WTC11 (cell line): Measurements from ENCODE around the gene PRR15. TPM values are rescaled to one million over a fixed set of nuclear protein-coding genes. Genes with fewer than 3 reads are reported as not detected.

Experiments
- ATAC-seq: fragments of 200-7000 bp; cut with Tn5 transposase; 2 replicates; pipeline ENCODE4 v1.10.0; 2021; ENCODE audit warnings: mild to moderate bottlenecking, moderate library complexity
- CTCF ChIA-PET: fragments of 300-600 bp; sonication (Branson Sonifier 250); formaldehyde crosslinking; loops from one replicate; lab custom pipeline; 2021; ENCODE audit warnings: antibody characterized with exemption; lab: Charles Lee
- POLR2A ChIA-PET: fragments of 350-600 bp; sonication (Branson Sonifier 250); formaldehyde crosslinking; loops from one replicate; lab custom pipeline; 2021; ENCODE audit warnings: antibody characterized with exemption; lab: Charles Lee
- DNase-seq: peaks from one replicate; pipeline ENCODE4 v3.0.0; 2021; ENCODE audit warnings: low spot score
- H3K27ac Mint-ChIP-seq: 2 replicates; pipeline ENCODE4 v1.8.0; 2021; ENCODE audit warnings: mixed read lengths
- H3K27me3 Mint-ChIP-seq: 2 replicates; pipeline ENCODE4 v1.8.0; 2021; ENCODE audit warnings: low read depth, mild to moderate bottlenecking, moderate library complexity, mixed read lengths
- H3K36me3 Mint-ChIP-seq: 2 replicates; pipeline ENCODE4 v1.8.0; 2021; ENCODE audit warnings: mixed read lengths
- H3K4me1 Mint-ChIP-seq: 2 replicates; pipeline ENCODE4 v1.8.0; 2022; ENCODE audit warnings: mixed read lengths
- H3K4me3 Mint-ChIP-seq: 2 replicates; pipeline ENCODE4 v1.8.0; 2021; ENCODE audit warnings: mild to moderate bottlenecking, moderate library complexity, mixed read lengths
- H3K9me3 Mint-ChIP-seq: 2 replicates; pipeline ENCODE4 v1.8.0; 2021; ENCODE audit warnings: mixed read lengths
- ATF6 ChIP-seq: sonication (generic); formaldehyde crosslinking; IDR thresholded peaks from 2 replicates; pipeline ENCODE4 v1.8.1; 2023; ENCODE audit warnings: mild to moderate bottlenecking, missing genetic modification reagents
- CREM ChIP-seq: sonication (generic); formaldehyde crosslinking; IDR thresholded peaks from 2 replicates; pipeline ENCODE4 v1.8.1; 2022; ENCODE audit warnings: mild to moderate bottlenecking, missing genetic modification reagents, moderate library complexity
- E2F4 ChIP-seq: sonication (generic); formaldehyde crosslinking; IDR thresholded peaks from 2 replicates; pipeline ENCODE4 v1.8.1; 2022; ENCODE audit warnings: low read depth, mild to moderate bottlenecking, moderate library complexity, missing genetic modification reagents, borderline replicate concordance
- E2F5 ChIP-seq: sonication (generic); formaldehyde crosslinking; IDR thresholded peaks from 2 replicates; pipeline ENCODE4 v1.8.1; 2022; ENCODE audit warnings: mild to moderate bottlenecking, moderate library complexity, missing genetic modification reagents
- ETV6 ChIP-seq: sonication (generic); formaldehyde crosslinking; IDR thresholded peaks from 2 replicates; pipeline ENCODE4 v1.8.1; 2022; ENCODE audit warnings: mild to moderate bottlenecking, missing genetic modification reagents
- FOXJ3 ChIP-seq: sonication (generic); formaldehyde crosslinking; IDR thresholded peaks from 2 replicates; pipeline ENCODE4 v1.9.0; 2021; ENCODE audit warnings: missing genetic modification reagents, mild to moderate bottlenecking, borderline replicate concordance
- FOXK1 ChIP-seq: sonication (generic); formaldehyde crosslinking; IDR thresholded peaks from 2 replicates; pipeline ENCODE4 v1.8.0; 2022; ENCODE audit warnings: mild to moderate bottlenecking, moderate library complexity, missing genetic modification reagents
- GRHL2 ChIP-seq: fragments of 250-450 bp; sonication (Bioruptor Pico); IDR thresholded peaks from 2 replicates; pipeline ENCODE4 v1.8.0; 2022; ENCODE audit warnings: mild to moderate bottlenecking, moderate library complexity; ENCODE audit not compliant: insufficient replicate concordance, severe bottlenecking
- HMGA2 ChIP-seq: fragments of 250-450 bp; sonication (Bioruptor Pico); IDR thresholded peaks from 2 replicates; pipeline ENCODE4 v1.4.0; 2021; ENCODE audit warnings: mild to moderate bottlenecking, moderate library complexity
- IRF2 ChIP-seq: sonication (generic); formaldehyde crosslinking; IDR thresholded peaks from 2 replicates; pipeline ENCODE4 v1.8.0; 2022; ENCODE audit warnings: low read depth, missing genetic modification reagents, borderline replicate concordance
- JAZF1 ChIP-seq: fragments of 250-450 bp; sonication (Bioruptor Pico); IDR thresholded peaks from 2 replicates; pipeline ENCODE4 v1.9.0; 2021; ENCODE audit warnings: moderate library complexity, mild to moderate bottlenecking, inconsistent platforms
- MAX ChIP-seq: sonication (generic); formaldehyde crosslinking; IDR thresholded peaks from 2 replicates; pipeline ENCODE4 v1.8.0; 2022; ENCODE audit warnings: mild to moderate bottlenecking, missing genetic modification reagents
- NFATC4 ChIP-seq: fragments of 250-450 bp; sonication (Bioruptor Pico); IDR thresholded peaks from 2 replicates; pipeline ENCODE4 v1.9.0; 2021; ENCODE audit warnings: mild to moderate bottlenecking
- NFE2L1 ChIP-seq: sonication (generic); formaldehyde crosslinking; IDR thresholded peaks from 2 replicates; pipeline ENCODE4 v1.8.1; 2023; ENCODE audit warnings: missing genetic modification reagents
- NR1H2 ChIP-seq: sonication (generic); formaldehyde crosslinking; IDR thresholded peaks from 2 replicates; pipeline ENCODE4 v1.9.0; 2021; ENCODE audit warnings: mild to moderate bottlenecking, moderate library complexity, missing genetic modification reagents
- NR2C2 ChIP-seq: sonication (generic); formaldehyde crosslinking; IDR thresholded peaks from 2 replicates; pipeline ENCODE4 v1.8.0; 2022; ENCODE audit warnings: mild to moderate bottlenecking, missing genetic modification reagents
- PRDM15 ChIP-seq: sonication (generic); formaldehyde crosslinking; IDR thresholded peaks from 2 replicates; pipeline ENCODE4 v1.8.0; 2022; ENCODE audit warnings: missing genetic modification reagents
- RORB ChIP-seq: fragments of 250-450 bp; sonication (Bioruptor Pico); IDR thresholded peaks from 2 replicates; pipeline ENCODE4 v1.9.0; 2021; ENCODE audit warnings: mild to moderate bottlenecking
- TCF7 ChIP-seq: sonication (generic); formaldehyde crosslinking; IDR thresholded peaks from 2 replicates; pipeline ENCODE4 v1.8.0; 2022; ENCODE audit warnings: mild to moderate bottlenecking, low read depth, missing genetic modification reagents, moderate library complexity
- TEAD4 ChIP-seq: sonication (generic); formaldehyde crosslinking; IDR thresholded peaks from 2 replicates; pipeline ENCODE4 v1.8.0; 2022; ENCODE audit warnings: mild to moderate bottlenecking, missing genetic modification reagents
- USF2 ChIP-seq: sonication (generic); formaldehyde crosslinking; IDR thresholded peaks from 2 replicates; pipeline ENCODE4 v1.8.1; 2023; ENCODE audit warnings: mild to moderate bottlenecking, missing genetic modification reagents, moderate library complexity
- ZNF138 ChIP-seq: sonication (generic); formaldehyde crosslinking; conservative IDR thresholded peaks from 2 replicates; pipeline ENCODE4 v1.8.1; 2022; ENCODE audit warnings: mild to moderate bottlenecking, moderate library complexity, missing genetic modification reagents
- ZNF232 ChIP-seq: sonication (generic); formaldehyde crosslinking; IDR thresholded peaks from 2 replicates; pipeline ENCODE4 v1.8.0; 2022; ENCODE audit warnings: mild to moderate bottlenecking, missing genetic modification reagents
- ZNF317 ChIP-seq: sonication (generic); formaldehyde crosslinking; IDR thresholded peaks from 2 replicates; pipeline ENCODE4 v1.8.1; 2023; ENCODE audit warnings: low read depth, mild to moderate bottlenecking, moderate library complexity, missing genetic modification reagents, borderline replicate concordance
- ZNF425 ChIP-seq: fragments of 250-450 bp; sonication (Bioruptor Pico); conservative IDR thresholded peaks from 2 replicates; pipeline ENCODE4 v1.9.0; 2021; ENCODE audit warnings: mild to moderate bottlenecking
- total RNA-seq: library from RNA; stranded (reverse); gene quantifications from 3 replicates; pipeline ENCODE4 v1.2.3, GENCODE V29; 2021

The PRR15 gene
- total RNA-seq, 1 experiment from 2014 or later = 21.2 TPM

GRCh38 chr7:29563590-29564495 is at the start of gene PRR15 (continued):
- no peak for TF ChIP-seq USF2 (CRISPR knock-in tag)
- TF ChIP-seq E2F5 = no peak
- TF ChIP-seq ZNF425 (CRISPR knock-in tag) = no peak
- no peak for TF ChIP-seq ETV6
- TF ChIP-seq NR2C2 (CRISPR knock-in tag) = no peak
- no peak for TF ChIP-seq HMGA2 (CRISPR knock-in tag)
- TF ChIP-seq IRF2 (CRISPR knock-in tag) = no peak
- TF ChIP-seq ATF6 = no peak
- TF ChIP-seq JAZF1 (CRISPR knock-in tag) = no peak
- TF ChIP-seq PRDM15 (CRISPR knock-in tag) = 0 out of 2 replicates have a peak, but pooled peaks have one; percentile 14
- TF ChIP-seq TEAD4 (CRISPR knock-in tag) = no peak
- TF ChIP-seq ZNF138 (CRISPR knock-in tag) = no peak
- TF ChIP-seq, all 79 proteins: peak for 9

GRCh38 chr7:29516491-29516890 is 47.1 kb upstream of the PRR15 start:
- peaks cover 4% of the 10 kb centered on the region for H3K36me3 Mint-ChIP-seq
- ATAC-seq = no peak
- no peaks in the 10 kb centered on the region for H3K27me3 Mint-ChIP-seq
- no peak overlapping the region for H3K27ac Mint-ChIP-seq
- ChIA-PET CTCF (no interaction called here), POLR2A (no interaction called here)
- peaks cover 7% of the 10 kb centered on the region for H3K9me3 Mint-ChIP-seq
- no peak overlapping the region for H3K4me3 Mint-ChIP-seq
- H3K4me1 Mint-ChIP-seq = no peaks in the 10 kb centered on the region
- DNase-seq = no peak
- TF ChIP-seq FOXK1 (CRISPR knock-in tag) (no peak), CREM (CRISPR knock-in tag) (no peak), NR1H2 (CRISPR knock-in tag) (no peak), ZNF317 (no peak), MAX (no peak), USF2 (CRISPR knock-in tag) (no peak), ZNF232 (CRISPR knock-in tag) (no peak), NFE2L1 (CRISPR knock-in tag) (no peak), FOXJ3 (no peak), RORB (CRISPR knock-in tag) (no peak), E2F4 (CRISPR knock-in tag) (no peak), NFATC4 (CRISPR knock-in tag) (no peak), TCF7 (CRISPR knock-in tag) (no peak), GRHL2 (CRISPR knock-in tag) (no peak)
